ENCODE results near the gene IKZF2.

Gene IKZF2

DNA sequence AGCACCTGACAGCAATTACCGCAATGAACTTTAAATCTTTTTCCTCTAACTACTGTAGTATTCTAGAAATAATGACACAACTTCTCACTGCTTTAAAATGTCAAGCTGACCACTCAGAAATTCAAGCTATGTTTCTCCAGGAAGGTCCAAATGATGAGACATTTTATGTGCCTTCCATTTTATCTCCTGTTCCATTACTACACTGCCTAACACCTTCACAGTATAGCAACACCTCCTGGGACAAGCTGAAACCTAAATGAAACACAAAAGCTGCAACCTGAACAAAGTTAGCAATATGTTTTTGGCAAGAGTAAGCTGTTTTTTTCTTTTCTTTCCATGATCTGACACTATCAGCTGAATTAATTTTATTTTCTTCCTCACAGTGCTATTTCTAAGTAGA is 81.9 kb downstream of the IKZF2 start:
- no peak for DNase-seq (ENCODE audit: low spot score)
- Mint-ChIP-seq H3K4me3 (no peak overlapping the region), H3K27ac (no peak overlapping the region), H3K27me3 (ENCODE audit: low read depth) (peaks cover 29% of the 10 kb centered on the region), H3K9me3 (no peaks in the 10 kb centered on the region), H3K36me3 (ENCODE audit: low read depth) (no peaks in the 10 kb centered on the region), H3K4me1 (ENCODE audit: low read depth) (peaks cover 10% of the 10 kb centered on the region)

DNA sequence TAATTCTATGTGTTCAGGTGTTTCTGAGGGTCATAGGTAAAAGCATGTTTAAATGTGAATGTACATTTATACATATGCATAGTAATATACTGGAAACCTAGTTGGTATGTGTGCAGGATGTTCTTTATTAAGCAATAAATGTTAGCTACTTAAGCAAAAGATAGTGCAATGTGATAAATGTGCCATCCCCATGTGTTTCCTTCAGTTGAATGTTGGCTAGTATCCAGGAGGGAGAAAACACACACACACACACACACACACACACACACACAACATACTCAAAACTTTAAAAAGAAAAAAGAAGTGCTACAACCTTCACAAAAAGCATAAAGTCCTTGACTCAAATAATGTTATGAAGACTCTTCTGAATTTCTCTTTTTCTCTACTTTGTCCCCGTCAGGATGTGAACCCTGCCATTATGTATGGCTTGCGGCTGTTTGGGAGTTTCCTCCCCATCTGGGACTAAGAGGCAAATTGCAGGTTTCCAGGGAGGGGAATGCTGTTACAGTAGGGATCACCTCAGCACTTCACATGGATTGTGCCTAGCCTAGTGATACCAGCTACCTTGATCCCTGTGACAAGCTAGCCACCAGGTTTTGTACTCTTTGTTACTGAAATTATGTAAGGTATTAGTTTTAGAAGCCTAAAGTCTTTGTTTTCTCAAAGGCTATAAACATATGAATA is 82.6 kb downstream of the IKZF2 start:
- H3K36me3 Mint-ChIP-seq (ENCODE audit: low read depth) = no peaks in the 10 kb centered on the region
- H3K4me3 Mint-ChIP-seq = no peak overlapping the region
- peaks cover 32% of the 10 kb centered on the region for H3K27me3 Mint-ChIP-seq (ENCODE audit: low read depth)
- no peak for DNase-seq (ENCODE audit: low spot score)
- H3K4me1 Mint-ChIP-seq (ENCODE audit: low read depth) = peaks cover 16% of the 10 kb centered on the region
- no peak overlapping the region for H3K27ac Mint-ChIP-seq
- no peaks in the 10 kb centered on the region for H3K9me3 Mint-ChIP-seq

DNA sequence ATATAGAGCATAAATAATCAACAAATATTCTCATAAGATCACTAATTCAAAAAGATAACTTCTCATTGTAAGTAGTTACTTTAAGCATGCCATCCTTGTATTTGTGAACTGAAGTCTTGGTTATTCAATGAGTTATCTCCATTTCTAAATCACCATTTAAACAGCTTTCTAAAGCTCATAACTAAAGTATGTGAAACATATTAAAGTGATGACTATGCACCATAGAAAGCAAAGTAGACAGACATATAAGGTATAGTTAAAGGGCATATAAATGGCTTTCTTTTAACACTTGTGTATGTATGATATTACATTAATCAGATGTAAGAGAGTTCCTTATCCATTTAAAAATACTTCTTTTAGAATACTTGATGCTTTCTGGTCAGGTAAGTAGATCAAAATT is 83.5 kb downstream of the IKZF2 start:
- H3K4me3 Mint-ChIP-seq = no peak overlapping the region
- no peaks in the 10 kb centered on the region for H3K36me3 Mint-ChIP-seq (ENCODE audit: low read depth)
- H3K9me3 Mint-ChIP-seq = no peaks in the 10 kb centered on the region
- H3K27me3 Mint-ChIP-seq (ENCODE audit: low read depth) = peaks cover 38% of the 10 kb centered on the region
- H3K4me1 Mint-ChIP-seq (ENCODE audit: low read depth) = peaks cover 21% of the 10 kb centered on the region
- DNase-seq (ENCODE audit: low spot score) = no peak
- H3K27ac Mint-ChIP-seq = no peak overlapping the region

DNA sequence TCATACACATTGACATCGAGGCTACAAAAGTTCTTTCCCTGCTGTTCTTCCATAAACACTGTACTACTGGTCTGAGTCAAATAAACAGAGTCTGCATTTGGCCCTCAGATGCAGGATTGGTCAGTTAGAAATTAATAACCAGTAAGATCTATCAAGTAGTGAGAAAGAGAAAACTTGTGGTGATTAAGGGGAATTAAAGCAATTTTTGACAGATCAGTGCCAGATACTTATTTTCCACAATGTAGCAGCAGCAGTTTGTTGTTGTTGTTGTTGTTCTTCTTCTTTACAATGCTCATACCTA is 85.0 kb downstream of the IKZF2 start:
- H3K27ac Mint-ChIP-seq = no peak overlapping the region
- no peak for DNase-seq (ENCODE audit: low spot score)
- peaks cover 39% of the 10 kb centered on the region for H3K27me3 Mint-ChIP-seq (ENCODE audit: low read depth)
- no peaks in the 10 kb centered on the region for H3K36me3 Mint-ChIP-seq (ENCODE audit: low read depth)
- H3K9me3 Mint-ChIP-seq = no peaks in the 10 kb centered on the region
- H3K4me3 Mint-ChIP-seq = peak overlapping the region; percentile 25
- H3K4me1 Mint-ChIP-seq (ENCODE audit: low read depth) = peaks cover 21% of the 10 kb centered on the region

DNA sequence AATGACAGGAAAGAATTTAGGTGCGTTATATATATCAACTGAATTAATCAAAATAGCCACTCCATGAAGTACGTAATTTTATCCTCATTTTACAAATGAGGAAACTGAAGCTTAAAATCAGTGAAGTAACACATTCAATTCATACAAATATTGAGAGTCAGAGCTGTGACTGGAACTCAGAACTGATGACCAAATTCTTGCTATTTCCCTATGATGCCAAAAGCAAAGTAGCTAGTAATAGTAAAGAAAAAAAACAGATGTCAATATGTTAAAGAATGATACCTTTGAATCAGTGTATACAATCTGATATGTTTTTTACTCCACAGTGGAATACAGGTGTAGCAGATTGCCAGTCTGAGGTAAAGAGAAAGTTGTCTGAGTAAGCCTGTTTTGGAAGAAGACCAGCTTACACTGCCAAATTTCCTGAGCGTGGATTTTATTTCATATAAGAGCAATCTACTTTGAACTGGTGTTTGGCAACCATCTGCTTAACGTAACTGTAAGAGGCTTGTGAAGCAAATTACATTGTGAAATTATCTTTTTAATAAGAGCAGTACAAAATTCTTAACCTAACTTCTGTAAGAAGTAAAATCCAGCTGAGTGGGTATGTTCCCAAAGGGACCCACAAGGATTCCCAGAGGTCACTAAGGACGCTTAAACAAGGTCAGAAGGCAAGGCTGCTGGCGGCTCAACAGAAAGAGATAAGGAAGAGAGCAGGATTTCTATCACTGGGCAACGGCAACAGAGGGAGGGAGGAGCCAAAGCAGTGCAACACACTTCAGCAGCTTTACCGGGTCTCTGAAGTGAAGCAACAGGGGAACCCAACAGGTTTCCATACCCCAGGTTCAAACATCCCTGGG is 85.6 kb downstream of the IKZF2 start:
- peaks cover 21% of the 10 kb centered on the region for H3K4me1 Mint-ChIP-seq (ENCODE audit: low read depth)
- H3K27me3 Mint-ChIP-seq (ENCODE audit: low read depth) = peaks cover 39% of the 10 kb centered on the region
- no peak for DNase-seq (ENCODE audit: low spot score)
- no peaks in the 10 kb centered on the region for H3K9me3 Mint-ChIP-seq
- H3K4me3 Mint-ChIP-seq = peak overlapping the region; percentile 25
- no peak overlapping the region for H3K27ac Mint-ChIP-seq
- H3K36me3 Mint-ChIP-seq (ENCODE audit: low read depth) = no peaks in the 10 kb centered on the region

DNA sequence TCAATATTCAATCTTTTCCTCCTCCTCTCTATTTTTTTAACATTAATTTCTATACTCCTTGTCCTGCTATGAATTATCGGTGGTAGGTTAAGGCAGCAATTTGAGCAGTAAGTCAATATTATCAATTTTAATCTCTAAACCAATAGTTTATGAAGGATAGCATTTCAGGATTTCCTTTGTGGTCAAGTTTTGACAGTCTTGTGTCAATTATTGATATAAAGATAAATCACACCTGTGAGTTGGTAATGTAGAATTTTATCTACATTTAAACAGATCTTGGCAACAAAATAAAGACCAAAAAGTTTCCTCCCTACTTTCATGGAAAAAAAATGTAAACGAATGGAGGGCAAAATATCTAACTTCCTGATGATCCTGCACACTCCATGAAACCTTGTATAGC is 87.3 kb downstream of the IKZF2 start:
- Mint-ChIP-seq H3K36me3 (ENCODE audit: low read depth) (no peaks in the 10 kb centered on the region), H3K27ac (no peak overlapping the region), H3K9me3 (no peaks in the 10 kb centered on the region), H3K27me3 (ENCODE audit: low read depth) (peaks cover 32% of the 10 kb centered on the region), H3K4me3 (peak overlapping the region; percentile 16), H3K4me1 (ENCODE audit: low read depth) (peaks cover 21% of the 10 kb centered on the region)
- no peak for DNase-seq (ENCODE audit: low spot score)

DNA sequence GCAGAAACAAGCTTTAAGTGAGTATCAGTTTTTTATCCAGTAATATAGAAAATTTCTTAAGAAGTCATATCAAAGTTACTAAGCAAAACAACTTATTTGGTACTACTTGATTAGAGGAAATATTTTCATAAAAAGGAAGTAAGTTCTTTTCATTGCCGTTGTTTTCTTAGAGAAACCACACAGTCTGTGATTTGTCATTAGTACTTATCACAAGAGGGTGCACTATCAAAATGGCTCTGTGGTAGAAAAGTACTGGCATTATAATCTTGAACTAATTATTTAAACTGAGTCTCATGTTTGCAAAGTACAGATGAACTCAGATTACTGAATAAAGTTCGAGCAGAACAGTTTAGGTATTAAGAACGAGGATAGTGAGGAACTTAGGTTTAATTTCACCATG is 93.4 kb downstream of the IKZF2 start:
- peaks cover 5% of the 10 kb centered on the region for H3K36me3 Mint-ChIP-seq (ENCODE audit: low read depth)
- H3K4me1 Mint-ChIP-seq (ENCODE audit: low read depth) = peaks cover 4% of the 10 kb centered on the region
- H3K9me3 Mint-ChIP-seq = no peaks in the 10 kb centered on the region
- DNase-seq (ENCODE audit: low spot score) = no peak
- H3K4me3 Mint-ChIP-seq = peak overlapping the region; percentile 28
- H3K27ac Mint-ChIP-seq = no peak overlapping the region
- peaks cover 4% of the 10 kb centered on the region for H3K27me3 Mint-ChIP-seq (ENCODE audit: low read depth)

DNA sequence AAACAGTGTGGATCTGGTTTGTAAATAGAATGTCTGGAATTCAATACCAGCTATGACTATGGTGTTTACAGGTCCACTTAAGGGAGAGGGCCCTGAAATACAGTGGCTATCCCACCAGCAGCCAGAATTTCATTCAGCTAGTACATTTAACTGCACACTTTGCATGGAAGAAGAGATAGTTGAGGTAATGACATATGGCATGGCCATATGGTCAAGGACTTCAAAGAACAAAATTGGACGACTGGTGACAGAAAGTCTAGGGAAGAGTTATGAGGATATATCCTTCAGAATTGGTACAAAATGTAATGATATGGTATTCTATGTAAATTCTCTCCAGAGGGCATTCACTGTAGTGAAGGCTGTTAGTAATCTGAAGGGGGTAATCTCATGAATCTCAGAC is 105.0 kb downstream of the IKZF2 start:
- no peak overlapping the region for H3K27ac Mint-ChIP-seq
- H3K4me1 Mint-ChIP-seq (ENCODE audit: low read depth) = no peaks in the 10 kb centered on the region
- H3K27me3 Mint-ChIP-seq (ENCODE audit: low read depth) = peaks cover 3% of the 10 kb centered on the region
- no peak overlapping the region for H3K4me3 Mint-ChIP-seq
- DNase-seq (ENCODE audit: low spot score) = no peak
- no peaks in the 10 kb centered on the region for H3K9me3 Mint-ChIP-seq
- H3K36me3 Mint-ChIP-seq (ENCODE audit: low read depth) = peaks cover 12% of the 10 kb centered on the region

DNA sequence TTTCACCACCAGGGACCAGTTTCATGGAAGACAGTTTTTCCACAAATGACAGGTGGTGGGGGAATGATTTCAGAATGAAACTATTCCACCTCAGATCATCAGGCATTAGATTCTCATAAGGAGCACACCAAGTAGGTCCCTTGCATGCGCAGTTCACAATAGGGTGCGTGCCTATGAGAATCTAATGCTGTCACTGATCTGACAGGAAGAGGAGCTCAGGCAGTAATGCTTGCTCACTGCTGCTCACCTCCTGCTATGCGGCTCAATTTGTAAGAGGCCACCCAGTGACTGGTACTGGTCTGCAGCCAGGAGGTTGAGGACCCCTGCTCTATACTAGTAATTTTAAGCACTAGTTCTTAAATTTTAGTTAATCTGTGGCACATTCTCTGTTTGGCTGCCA is 107.8 kb downstream of the IKZF2 start:
- Mint-ChIP-seq H3K36me3 (ENCODE audit: low read depth) (peaks cover 11% of the 10 kb centered on the region), H3K27ac (no peak overlapping the region)

DNA sequence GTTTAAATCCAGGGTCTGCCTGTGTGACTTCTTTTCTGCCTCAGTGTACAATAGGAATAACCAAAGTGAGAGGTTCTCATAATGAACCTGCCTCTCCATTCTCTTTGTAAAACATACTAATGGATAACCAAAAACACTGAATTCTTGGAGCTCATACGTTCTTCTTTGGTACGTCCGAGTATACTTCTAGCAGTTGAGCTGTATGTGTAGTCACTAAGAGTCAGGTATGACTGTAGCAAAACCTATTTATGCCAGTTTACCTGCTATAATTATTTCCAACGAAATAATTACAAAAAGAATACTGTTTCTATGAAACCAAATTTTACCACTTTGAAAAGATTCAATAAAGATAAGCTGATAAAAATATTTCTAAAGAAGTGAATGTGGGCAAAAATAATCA is 109.2 kb downstream of the IKZF2 start:
- Mint-ChIP-seq H3K4me3 (no peak overlapping the region), H3K9me3 (no peaks in the 10 kb centered on the region), H3K36me3 (ENCODE audit: low read depth) (peaks cover 13% of the 10 kb centered on the region), H3K27ac (no peak overlapping the region), H3K27me3 (ENCODE audit: low read depth) (peaks cover 7% of the 10 kb centered on the region), H3K4me1 (ENCODE audit: low read depth) (peaks cover 4% of the 10 kb centered on the region)
- no peak for DNase-seq (ENCODE audit: low spot score)

More for the DNA sequence above, 107.8 kb downstream of the IKZF2 start:
- H3K4me1 Mint-ChIP-seq (ENCODE audit: low read depth) = no peaks in the 10 kb centered on the region
- H3K27me3 Mint-ChIP-seq (ENCODE audit: low read depth) = no peaks in the 10 kb centered on the region
- H3K4me3 Mint-ChIP-seq = no peak overlapping the region
- H3K9me3 Mint-ChIP-seq = no peaks in the 10 kb centered on the region
- DNase-seq (ENCODE audit: low spot score) = no peak

DNA sequence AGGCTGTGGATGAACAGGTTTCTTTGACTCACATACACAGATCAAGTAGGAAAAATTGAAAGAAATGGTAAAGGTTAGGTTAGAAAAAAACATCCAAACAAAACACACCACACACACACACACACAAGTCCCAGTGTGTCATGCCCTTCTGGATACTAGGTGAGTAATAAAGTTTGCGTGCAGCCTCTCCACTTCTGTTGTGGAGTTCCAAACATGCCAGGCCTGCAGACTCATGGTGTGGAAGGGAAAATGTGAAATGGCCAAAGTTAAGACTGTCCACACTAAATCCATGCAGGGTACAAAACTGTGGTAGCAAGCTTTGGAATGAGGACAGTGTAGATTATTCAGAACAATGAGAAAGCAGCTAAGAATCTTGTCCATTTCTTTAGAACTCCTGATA is 114.6 kb downstream of the IKZF2 start:
- H3K27me3 Mint-ChIP-seq (ENCODE audit: low read depth) = peaks cover 11% of the 10 kb centered on the region
- no peak overlapping the region for H3K4me3 Mint-ChIP-seq
- DNase-seq (ENCODE audit: low spot score) = no peak
- no peaks in the 10 kb centered on the region for H3K9me3 Mint-ChIP-seq
- no peak overlapping the region for H3K27ac Mint-ChIP-seq
- H3K36me3 Mint-ChIP-seq (ENCODE audit: low read depth) = peaks cover 3% of the 10 kb centered on the region
- peaks cover 16% of the 10 kb centered on the region for H3K4me1 Mint-ChIP-seq (ENCODE audit: low read depth)

DNA sequence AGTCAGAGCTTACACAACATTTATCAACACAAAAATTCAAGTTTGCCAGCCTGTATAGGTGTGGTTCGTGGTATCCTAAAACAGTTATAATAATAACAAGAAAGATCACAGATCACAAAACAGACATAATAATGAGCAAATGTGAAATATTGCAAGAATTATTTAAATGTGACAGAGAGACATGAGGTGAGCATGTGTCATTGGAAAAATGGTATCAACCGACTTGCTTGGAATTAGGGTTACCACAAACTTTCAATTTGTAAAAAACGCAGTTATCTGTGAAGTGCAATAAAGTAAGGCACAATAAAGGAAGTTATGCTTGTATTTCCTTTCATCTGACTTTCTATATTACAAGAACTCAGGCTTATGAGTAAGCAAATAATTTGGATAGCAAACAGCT is 116.8 kb downstream of the IKZF2 start:
- peaks cover 16% of the 10 kb centered on the region for H3K4me1 Mint-ChIP-seq (ENCODE audit: low read depth)
- no peak for DNase-seq (ENCODE audit: low spot score)
- peaks cover 16% of the 10 kb centered on the region for H3K27me3 Mint-ChIP-seq (ENCODE audit: low read depth)
- H3K27ac Mint-ChIP-seq = peak overlapping the region; percentile 23
- peak overlapping the region; percentile 32 for H3K4me3 Mint-ChIP-seq
- peaks cover 3% of the 10 kb centered on the region for H3K36me3 Mint-ChIP-seq (ENCODE audit: low read depth)
- H3K9me3 Mint-ChIP-seq = no peaks in the 10 kb centered on the region

DNA sequence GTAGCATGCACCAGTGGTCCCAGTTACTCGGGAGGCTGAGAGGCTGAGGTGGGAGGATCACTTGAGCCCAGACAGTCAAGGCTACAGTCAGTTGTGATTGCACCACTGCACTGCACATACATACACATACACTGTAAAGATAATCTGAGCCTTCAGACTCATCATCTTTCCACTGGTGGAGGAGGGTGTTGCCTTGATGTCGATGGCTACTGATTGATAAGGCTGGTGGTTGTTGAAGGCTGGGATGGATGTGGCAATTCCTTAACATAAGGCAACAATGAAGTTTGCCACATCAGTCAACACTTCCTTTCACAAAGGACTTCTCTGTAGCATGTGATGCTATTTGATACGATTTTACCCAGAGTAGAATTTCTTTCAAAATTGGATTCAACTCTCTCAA is 118.8 kb downstream of the IKZF2 start:
- H3K36me3 Mint-ChIP-seq (ENCODE audit: low read depth) = no peaks in the 10 kb centered on the region
- H3K27me3 Mint-ChIP-seq (ENCODE audit: low read depth) = peaks cover 13% of the 10 kb centered on the region
- DNase-seq (ENCODE audit: low spot score) = no peak
- no peaks in the 10 kb centered on the region for H3K9me3 Mint-ChIP-seq
- H3K4me3 Mint-ChIP-seq = no peak overlapping the region
- H3K4me1 Mint-ChIP-seq (ENCODE audit: low read depth) = peaks cover 15% of the 10 kb centered on the region
- H3K27ac Mint-ChIP-seq = no peak overlapping the region

DNA sequence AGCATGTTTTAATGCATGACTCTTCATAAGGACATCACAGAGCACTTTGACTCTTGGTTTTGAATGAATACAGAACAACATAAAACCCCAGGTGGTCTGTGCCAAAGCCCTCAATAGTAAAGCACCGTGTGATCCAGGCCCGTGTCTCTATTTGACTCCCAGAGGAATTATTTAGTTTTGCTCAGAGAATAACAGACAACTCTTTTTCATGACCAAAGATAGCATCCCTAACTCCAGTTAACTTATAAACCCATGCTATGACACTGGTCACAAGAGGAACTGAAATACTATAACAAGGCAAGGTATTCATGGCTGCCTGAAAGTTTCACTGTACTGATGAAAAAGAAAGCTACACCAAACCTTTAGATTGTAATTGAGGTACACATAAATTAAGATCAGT is 128.4 kb downstream of the IKZF2 start:
- no peak overlapping the region for H3K27ac Mint-ChIP-seq
- H3K9me3 Mint-ChIP-seq = peaks cover 3% of the 10 kb centered on the region
- H3K27me3 Mint-ChIP-seq (ENCODE audit: low read depth) = peaks cover 29% of the 10 kb centered on the region
- peaks cover 19% of the 10 kb centered on the region for H3K4me1 Mint-ChIP-seq (ENCODE audit: low read depth)
- H3K4me3 Mint-ChIP-seq = no peak overlapping the region
- peaks cover 8% of the 10 kb centered on the region for H3K36me3 Mint-ChIP-seq (ENCODE audit: low read depth)
- DNase-seq (ENCODE audit: low spot score) = no peak
